Mesodermal cell (in vitro differentiated cells): ENCODE data around the gene SLC6A6.
"Not testable (repeated sequence)": the region's sequence is repeated elsewhere in the genome, so short reads cannot be mapped to it uniquely, and the experiment has no call there.

Experiments
- H3K27ac ChIP-seq: 2 replicates; pipeline ENCODE4 v1.7.0; 2013; ENCODE audit warnings: mild to moderate bottlenecking, low read depth, low read length, moderate library complexity; ENCODE audit not compliant: severe bottlenecking
- H3K36me3 ChIP-seq: 2 replicates; pipeline ENCODE4 v1.7.1; 2013; ENCODE audit warnings: mild to moderate bottlenecking, low read length, moderate library complexity; ENCODE audit not compliant: control insufficient read depth, insufficient read depth
- H3K4me1 ChIP-seq: one replicate; pipeline ENCODE4 v1.7.1; 2013; ENCODE audit warnings: mild to moderate bottlenecking, low read length; ENCODE audit not compliant: insufficient read depth, control insufficient read depth, poor library complexity, severe bottlenecking
- H3K4me3 ChIP-seq: 2 replicates; pipeline ENCODE4 v1.7.0; 2013; ENCODE audit warnings: low read length, control low read depth, mild to moderate bottlenecking; ENCODE audit not compliant: insufficient read depth, poor library complexity, severe bottlenecking; ENCODE audit errors: extremely low read depth
- H3K9me3 ChIP-seq: 2 replicates; pipeline ENCODE4 v1.7.1; 2013; ENCODE audit warnings: mild to moderate bottlenecking, low read length, moderate library complexity; ENCODE audit not compliant: control insufficient read depth
- WGBS, 2 experiments: methylation state at CpG; one replicate each; pipeline ENCODE4 v1.1.5; 2013; ENCODE audit warnings: missing lambda C conversion rate in 2 of 2; ENCODE audit not compliant: insufficient coverage in 2 of 2; 5-methylcytosine and 5-hydroxymethylcytosine counted together

SLC6A6 gene

DNA sequence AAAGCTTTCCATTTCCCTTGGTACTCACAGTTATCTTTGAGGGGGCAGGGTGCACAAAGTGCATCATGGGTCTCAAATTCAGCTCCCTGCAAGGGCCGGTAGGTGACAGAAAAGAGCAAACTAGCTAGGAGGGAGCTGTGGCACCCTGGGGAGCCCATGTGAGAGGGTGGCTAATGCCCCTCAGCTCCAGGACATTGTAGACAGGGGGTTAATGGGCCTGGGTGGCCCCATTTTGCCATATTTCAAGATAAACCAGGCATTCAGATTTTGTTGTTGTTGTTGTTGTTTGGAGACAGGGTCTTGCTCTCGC lies 3.7 kb upstream of the SLC6A6 start:
- H3K27ac ChIP-seq = no peak overlapping the region
- 82 to 100% methylated on average over 1 to 2 of the region's 2 CpGs for WGBS, 2 experiments
- H3K9me3 ChIP-seq = no peaks in the 10 kb centered on the region
- peaks cover 6% of the 10 kb centered on the region for H3K4me1 ChIP-seq
- H3K4me3 ChIP-seq = no peak overlapping the region
- no peaks in the 10 kb centered on the region for H3K36me3 ChIP-seq

DNA sequence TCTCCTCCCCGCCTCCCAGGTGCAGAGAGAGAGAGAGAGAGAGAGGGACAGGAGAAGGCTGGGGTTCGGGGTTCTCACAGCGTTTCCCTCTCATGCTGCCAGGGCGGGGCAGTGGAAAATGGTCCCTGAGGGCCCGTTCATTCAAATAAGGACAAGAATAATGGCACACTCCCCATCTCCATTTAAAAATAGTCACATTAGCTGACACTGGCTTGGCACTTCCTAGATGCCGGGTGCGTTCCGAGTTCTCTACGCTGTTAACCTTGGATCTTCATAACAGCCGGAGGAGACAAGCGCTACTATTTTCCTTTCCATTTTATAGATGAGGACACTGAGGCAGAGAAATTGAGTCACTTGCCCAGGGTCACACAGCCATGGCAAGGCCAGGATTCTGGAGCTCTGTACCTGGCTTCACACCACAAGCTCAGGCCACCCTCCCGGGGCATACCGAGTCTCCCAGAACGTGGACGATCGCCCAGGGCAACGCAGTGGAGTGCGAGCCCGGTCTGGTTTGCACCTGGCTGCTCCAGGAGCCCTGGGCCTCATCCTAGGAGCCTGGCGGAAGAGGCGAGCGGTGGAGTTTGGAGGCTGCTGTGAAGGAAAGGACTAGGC lies 608 bp upstream of the SLC6A6 start:
- peak overlapping the region; percentile 58 for H3K27ac ChIP-seq
- WGBS, 2 experiments = 53 to 60% methylated on average over 11 of the region's 22 CpGs
- peaks cover 17% of the 10 kb centered on the region for H3K4me1 ChIP-seq
- H3K4me3 ChIP-seq = peak overlapping the region; percentile 81
- peaks cover 21% of the 10 kb centered on the region for H3K36me3 ChIP-seq
- no peaks in the 10 kb centered on the region for H3K9me3 ChIP-seq

- H3K4me1 ChIP-seq = peaks cover 17% of the 10 kb centered on the region
- peak overlapping the region; percentile 90 for H3K27ac ChIP-seq
- peaks cover 33% of the 10 kb centered on the region for H3K36me3 ChIP-seq
- 33 to 39% methylated on average over 6 to 8 of the region's 12 CpGs for WGBS, 2 experiments
- H3K4me3 ChIP-seq = peak overlapping the region; percentile 81
- no peaks in the 10 kb centered on the region for H3K9me3 ChIP-seq
Measured at GRCh38 chr3:14403619-14404155, 1.3 kb downstream of the SLC6A6 start.

- WGBS, 2 experiments = 69% methylated on average over 2 of the region's 3 CpGs; no CpG with 5 or more reads in 1 of the 2 experiments
- H3K4me3 ChIP-seq = peak overlapping the region; percentile 81
- H3K27ac ChIP-seq = no peak overlapping the region
Measured at GRCh38 chr3:14404186-14404585, 1.8 kb downstream of the SLC6A6 start.

DNA sequence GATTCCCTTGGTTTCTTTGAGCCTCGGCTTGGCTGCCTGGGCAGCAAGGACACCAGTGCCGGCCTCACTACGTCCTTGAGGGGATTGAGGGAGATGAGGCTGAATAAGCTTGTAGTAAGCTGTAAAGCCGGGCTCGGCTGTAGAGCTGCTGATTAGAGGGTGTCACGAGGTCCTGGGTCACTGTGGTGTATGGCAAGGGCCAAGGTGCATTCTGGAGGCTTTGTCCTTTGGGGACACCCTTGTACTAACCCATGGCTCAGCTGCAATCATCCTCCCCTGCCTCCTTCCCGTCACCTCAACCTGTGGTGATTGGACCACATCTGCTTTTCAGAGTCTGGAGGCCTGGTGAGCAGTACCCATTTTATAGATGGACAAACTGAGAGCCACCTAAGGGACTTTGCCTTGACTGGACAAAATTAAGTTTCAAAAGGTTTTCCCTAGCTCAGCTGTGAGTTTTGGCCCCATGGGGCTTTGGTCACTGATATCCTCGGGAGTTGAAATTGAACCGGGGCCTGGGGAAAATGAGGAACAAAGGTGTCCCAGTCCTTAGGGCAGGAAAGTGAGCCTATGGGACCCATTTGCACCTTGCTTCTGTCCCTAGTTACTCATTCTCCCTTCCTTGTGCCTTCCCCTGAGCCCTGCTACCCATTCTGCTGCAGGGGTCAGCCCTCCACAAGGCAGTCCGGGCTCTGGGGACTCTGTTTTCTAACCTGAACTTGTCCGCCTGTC lies 2.4 kb downstream of the SLC6A6 start:
- Histone ChIP-seq H3K36me3 (peaks cover 39% of the 10 kb centered on the region), H3K9me3 (no peaks in the 10 kb centered on the region), H3K4me3 (peak overlapping the region; percentile 81), H3K4me1 (peaks cover 17% of the 10 kb centered on the region), H3K27ac (no peak overlapping the region)
- 95% methylated on average over 8 of the region's 11 CpGs for WGBS, 2 experiments

More at GRCh38 chr3:14404186-14404585, 1.8 kb downstream of the SLC6A6 start:
- peaks cover 17% of the 10 kb centered on the region for H3K4me1 ChIP-seq
- H3K9me3 ChIP-seq = no peaks in the 10 kb centered on the region
- peaks cover 34% of the 10 kb centered on the region for H3K36me3 ChIP-seq

DNA sequence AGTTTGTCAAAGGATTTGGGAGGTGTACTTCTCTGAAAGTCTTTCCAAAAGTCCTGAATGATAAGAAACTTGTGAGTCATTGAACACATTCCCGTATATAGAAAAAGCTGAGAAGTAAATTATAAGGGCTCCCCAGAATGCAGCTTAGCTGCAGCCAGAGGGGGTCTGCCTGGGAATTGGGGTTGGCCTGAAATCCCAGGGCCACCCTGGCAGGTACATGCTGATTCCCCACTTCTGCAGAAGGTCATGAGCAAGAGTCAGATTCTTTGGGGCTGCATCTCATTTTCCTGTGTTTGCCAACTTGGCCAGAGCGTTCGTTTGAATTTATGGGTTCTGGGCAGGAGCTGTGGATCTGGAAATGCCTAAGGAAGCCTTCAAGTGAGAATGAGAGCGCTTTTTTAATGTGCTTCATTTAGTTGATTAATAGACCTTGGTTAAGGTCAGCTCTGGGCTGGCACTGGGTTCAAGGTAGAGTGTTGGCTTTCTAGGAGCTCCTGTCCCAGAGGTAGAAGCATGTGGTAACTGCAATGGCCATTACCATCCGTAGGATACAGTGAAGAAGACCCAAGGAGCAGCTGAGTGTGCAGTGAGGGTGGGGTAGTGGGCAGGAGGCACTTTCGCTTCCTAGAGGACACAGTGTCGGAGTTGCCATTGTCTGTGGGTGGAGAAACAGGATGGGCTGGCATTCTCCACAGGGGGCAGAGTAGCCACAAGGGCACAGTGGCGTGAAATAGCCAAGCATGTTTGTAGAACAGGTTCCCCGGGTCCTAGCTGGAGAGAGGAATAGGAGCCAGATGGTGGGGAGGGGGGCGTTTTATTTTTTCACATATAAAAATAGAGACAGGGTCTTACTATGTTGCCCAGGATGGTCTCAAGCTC lies 3.2 kb downstream of the SLC6A6 start:
- Histone ChIP-seq H3K4me1 (peaks cover 25% of the 10 kb centered on the region), H3K36me3 (peaks cover 43% of the 10 kb centered on the region), H3K9me3 (no peaks in the 10 kb centered on the region), H3K27ac (no peak overlapping the region), H3K4me3 (no peak overlapping the region)
- 92 to 94% methylated on average over 7 of the region's 10 CpGs for WGBS, 2 experiments

- Histone ChIP-seq H3K9me3 (no peaks in the 10 kb centered on the region), H3K27ac (no peak overlapping the region), H3K4me1 (peaks cover 32% of the 10 kb centered on the region), H3K36me3 (peaks cover 50% of the 10 kb centered on the region), H3K4me3 (no peak overlapping the region)
- 73 to 93% methylated on average over 4 of the region's 5 CpGs for WGBS, 2 experiments
Measured at GRCh38 chr3:14406336-14406735, 3.9 kb downstream of the SLC6A6 start.

- H3K27ac ChIP-seq = no peak overlapping the region
- 67 to 87% methylated on average over 1 to 2 of the region's 3 CpGs for whole genome bisulfite sequencing, 2 experiments
Measured at GRCh38 chr3:14406766-14407165, 4.4 kb downstream of the SLC6A6 start.

DNA sequence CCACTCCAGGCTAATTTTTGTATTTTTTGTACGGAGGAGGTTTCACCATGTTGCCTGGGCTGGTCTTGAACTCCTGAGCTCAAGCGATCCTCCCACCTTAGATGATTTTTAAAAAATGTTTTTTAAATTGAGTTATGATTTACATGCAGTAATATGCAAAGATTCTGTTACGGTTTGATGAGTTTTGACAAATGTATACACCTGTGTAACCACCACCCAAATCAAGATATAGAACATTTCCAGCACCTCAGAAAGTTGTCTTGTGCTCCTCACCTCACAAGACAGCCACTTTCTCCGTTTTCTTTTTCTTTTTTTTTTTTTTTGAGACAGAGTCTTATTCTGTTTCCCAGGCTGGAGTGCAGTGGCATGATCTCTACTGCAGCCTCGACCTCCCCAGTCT lies 4.8 kb downstream of the SLC6A6 start:
- peaks cover 59% of the 10 kb centered on the region for H3K36me3 ChIP-seq
- H3K9me3 ChIP-seq = no peaks in the 10 kb centered on the region
- 80% methylated on average over 3 of the region's 5 CpGs; no CpG with 5 or more reads in 1 of the 2 experiments for WGBS, 2 experiments
- H3K4me3 ChIP-seq = no peak overlapping the region
- peaks cover 32% of the 10 kb centered on the region for H3K4me1 ChIP-seq
- H3K27ac ChIP-seq = no peak overlapping the region

More at GRCh38 chr3:14406766-14407165, 4.4 kb downstream of the SLC6A6 start:
- peaks cover 54% of the 10 kb centered on the region for H3K36me3 ChIP-seq
- no peak overlapping the region for H3K4me3 ChIP-seq
- H3K4me1 ChIP-seq = peaks cover 32% of the 10 kb centered on the region
- no peaks in the 10 kb centered on the region for H3K9me3 ChIP-seq

DNA sequence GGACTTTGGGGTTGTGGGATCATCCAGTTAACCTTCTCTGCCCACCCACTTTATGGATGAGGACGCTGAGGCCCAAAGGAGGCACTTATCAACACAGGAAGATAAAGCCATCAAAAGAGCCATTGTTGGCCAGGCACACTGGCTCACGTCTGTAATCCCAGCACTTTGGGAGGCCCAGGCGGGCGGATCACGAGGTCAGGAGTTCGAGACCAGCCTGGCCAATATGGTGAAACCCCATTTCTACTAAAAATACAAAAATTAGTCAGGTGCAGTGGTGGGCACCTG lies 7.3 kb downstream of the SLC6A6 start:
- Histone ChIP-seq H3K36me3 (peaks cover 58% of the 10 kb centered on the region), H3K4me1 (peaks cover 43% of the 10 kb centered on the region)
- not testable (repeated sequence) for H3K4me3 ChIP-seq, H3K9me3 ChIP-seq, H3K27ac ChIP-seq
- WGBS, 2 experiments = 40 to 90% methylated on average over 2 of the region's 6 CpGs
